Keratinocyte (primary cell): ENCODE measurements around the gene GAS2. TPM values are rescaled to one million over a fixed set of nuclear protein-coding genes. Genes with fewer than 3 reads are reported as not detected.

ENCODE experiments used
- DNase-seq: peaks from one replicate; pipeline ENCODE4 v3.0.0-alpha.2; 2011; ENCODE audit warnings: low read depth, missing footprints, low spot score
- FAIRE-seq: peaks from 2 replicates; lab custom pipeline; 2011; peaks lifted over from hg19 to GRCh38; lab: Jason Lieb, UNC
- H2AFZ ChIP-seq: 2 replicates; pipeline ENCODE4 v1.6.0; 2012; ENCODE audit warnings: low read length, control low read depth, inconsistent platforms; ENCODE audit not compliant: control insufficient read depth
- H3K27ac ChIP-seq: 2 replicates; pipeline ENCODE4 v1.5.1; 2011; ENCODE audit warnings: low read length; ENCODE audit not compliant: control insufficient read depth, insufficient read depth
- H3K27me3 ChIP-seq: 3 replicates; pipeline ENCODE4 v1.6.0; 2011; ENCODE audit warnings: low read length; ENCODE audit not compliant: control insufficient read depth, insufficient read depth; ENCODE audit errors: extremely low read depth
- H3K36me3 ChIP-seq, 2 experiments: 2 replicates in 1 of 2; 3 replicates in 1 of 2; pipeline ENCODE4 v1.5.1; 2011; ENCODE audit warnings: low read length in 2 of 2, mild to moderate bottlenecking in 1 of 2; ENCODE audit not compliant: control insufficient read depth in 2 of 2, insufficient read depth in 2 of 2; ENCODE audit errors: extremely low read depth in 1 of 2
- H3K4me1 ChIP-seq: 3 replicates; pipeline ENCODE4 v1.5.1; 2011; ENCODE audit warnings: low read length; ENCODE audit not compliant: control insufficient read depth, insufficient read depth; ENCODE audit errors: extremely low read depth
- H3K4me2 ChIP-seq: 3 replicates; pipeline ENCODE4 v1.6.0; 2011; ENCODE audit warnings: low read depth, low read length; ENCODE audit not compliant: control insufficient read depth, insufficient read depth; ENCODE audit errors: extremely low read depth
- H3K4me3 ChIP-seq, 3 experiments: fragments of 200-600 bp in 1 of 3; sonication (generic) in 1 of 3; 2 replicates in 2 of 3; 3 replicates in 1 of 3; pipeline ENCODE4 v1.5.1; 2011 to 2016; ENCODE audit warnings: low read length in 3 of 3, mild to moderate bottlenecking in 3 of 3, control low read depth in 2 of 3, inconsistent platforms in 1 of 3, low read depth in 1 of 3, mixed read lengths in 1 of 3, mixed run types in 1 of 3, moderate library complexity in 1 of 3; ENCODE audit not compliant: control insufficient read depth in 2 of 3, insufficient read depth in 2 of 3; ENCODE audit errors: extremely low read depth in 1 of 3
- H3K79me2 ChIP-seq: 2 replicates; pipeline ENCODE4 v1.6.0; 2012; ENCODE audit warnings: low read length; ENCODE audit not compliant: control insufficient read depth, insufficient read depth
- H3K9ac ChIP-seq: 3 replicates; pipeline ENCODE4 v1.6.0; 2011; ENCODE audit warnings: low read length; ENCODE audit not compliant: control insufficient read depth, insufficient read depth; ENCODE audit errors: extremely low read depth
- H3K9me1 ChIP-seq: 3 replicates; pipeline ENCODE4 v1.6.0; 2011; ENCODE audit warnings: low read length; ENCODE audit not compliant: control insufficient read depth, insufficient read depth; ENCODE audit errors: extremely low read depth
- H3K9me3 ChIP-seq: 2 replicates; pipeline ENCODE4 v1.5.1; 2012; ENCODE audit warnings: low read depth, low read length; ENCODE audit not compliant: control insufficient read depth
- H4K20me1 ChIP-seq: 3 replicates; pipeline ENCODE4 v1.6.0; 2011; ENCODE audit warnings: low read length; ENCODE audit not compliant: control insufficient read depth, insufficient read depth; ENCODE audit errors: extremely low read depth
- CTCF ChIP-seq, 3 experiments: IDR thresholded peaks in 1 of 3; conservative IDR thresholded peaks in 1 of 3; optimal IDR thresholded peaks in 1 of 3; 2 replicates in 2 of 3; 3 replicates in 1 of 3; pipeline versions ENCODE3 to v1.5.1; 2011; ENCODE audit warnings: low read length in 3 of 3, mild to moderate bottlenecking in 3 of 3, moderate library complexity in 2 of 3, control low read depth in 1 of 3, inconsistent platforms in 1 of 3; ENCODE audit not compliant: insufficient read depth in 2 of 3; ENCODE audit errors: extremely low read depth in 1 of 3
- EZH2 ChIP-seq: IDR thresholded peaks from one replicate; pipeline ENCODE4 v1.6.1; 2012; ENCODE audit warnings: inconsistent platforms, mild to moderate bottlenecking, low read length, moderate library complexity
- dilution Hi-C: fragments of 300-500 bp; cut with MboI; formaldehyde crosslinking; loops from one replicate; pipeline ENCODE4 v1.7.0; 2020; ENCODE audit warnings: low sequenced_read_pairs; ENCODE audit not compliant: extremely low pct_ligation_motif_present
- polyA plus RNA-seq, 5 experiments: library from polyadenylated mRNA; depleted of rRNA in 3 of 5; stranded (reverse) in 3 of 5; stranded (forward) in 1 of 5; unstranded in 1 of 5; fragments of >200 nt; gene quantifications; 1 replicate in 1 of 5; 2 replicates in 3 of 5; 3 replicates in 1 of 5; pipeline versions ENCODE4 v1.2.1 to v1.2.3, GENCODE V29; 2011 to 2012; ENCODE audit warnings: missing spikeins in 2 of 5, low read depth in 1 of 5, low replicate concordance in 1 of 5

The GAS2 gene
- polyA plus RNA-seq, 1 donor (not counting 4 experiments of a cell fraction or from before 2014, with no cell fraction given), result 0.62 TPM

- Histone ChIP-seq H3K9ac (no peak overlapping the region), H3K36me3 (no peaks in the 10 kb centered on the region), H2AFZ (no peak overlapping the region), H3K27me3 (no peaks in the 10 kb centered on the region), H4K20me1 (no peaks in the 10 kb centered on the region), H3K4me1 (peaks cover 12% of the 10 kb centered on the region), H3K9me3 (no peaks in the 10 kb centered on the region), H3K4me3 (no peak overlapping the region), H3K4me2 (no peak overlapping the region), H3K9me1 (no peaks in the 10 kb centered on the region), H3K27ac (no peak overlapping the region), H3K79me2 (no peaks in the 10 kb centered on the region)
- dilution Hi-C loops, result loop anchor here (25.0 kb wide), 1 partner anchor 88 kb away; no protein-coding TSS in a partner anchor
- DNase-seq (no peak), FAIRE-seq (no peak)
- no peak for TF ChIP-seq CTCF (optimal IDR thresholded peaks at IDR 0.05 in 1 of 3, IDR thresholded peaks at IDR 0.05 in 1 of 3, conservative IDR thresholded peaks at IDR 0.05 in 1 of 3; ENCODE audit: extremely low read depth in 1 of 3, insufficient read depth in 2 of 3, low read length in 3 of 3)
- TF ChIP-seq EZH2, result no peak
Observed at GRCh38 chr11:22699388-22699787, 33.0 kb downstream of the GAS2 start.

- no peak overlapping the region for H3K9ac ChIP-seq
- FAIRE-seq (no peak), DNase-seq (no peak)
- H3K9me1 ChIP-seq, result no peaks in the 10 kb centered on the region
- no peak for TF ChIP-seq CTCF (optimal IDR thresholded peaks at IDR 0.05 in 1 of 3, IDR thresholded peaks at IDR 0.05 in 1 of 3, conservative IDR thresholded peaks at IDR 0.05 in 1 of 3; ENCODE audit: extremely low read depth in 1 of 3, insufficient read depth in 2 of 3, low read length in 3 of 3)
- no peak for TF ChIP-seq EZH2
- no peak overlapping the region for H3K4me3 ChIP-seq
- dilution Hi-C loops, result no loop called here
- no peaks in the 10 kb centered on the region for H3K27me3 ChIP-seq
- no peak overlapping the region for H3K27ac ChIP-seq
- H2AFZ ChIP-seq, result no peak overlapping the region
- H3K9me3 ChIP-seq, result no peaks in the 10 kb centered on the region
- H3K79me2 ChIP-seq, result no peaks in the 10 kb centered on the region
- peaks cover 12% of the 10 kb centered on the region for H3K4me1 ChIP-seq
- H3K4me2 ChIP-seq, result no peak overlapping the region
- no peaks in the 10 kb centered on the region for H4K20me1 ChIP-seq
- H3K36me3 ChIP-seq, result no peaks in the 10 kb centered on the region
Observed at GRCh38 chr11:22702031-22702430, 35.6 kb downstream of the GAS2 start.
